Neural crest cell (in vitro differentiated cells): ENCODE data around the gene ACTL8. TPM values are rescaled to one million over a fixed set of nuclear protein-coding genes. Genes with fewer than 3 reads are reported as not detected.

ENCODE experiments used
- DNase-seq: peaks from one replicate; pipeline ENCODE4 v3.0.0; 2021; ENCODE audit warnings: low read depth, mixed read lengths, low spot score
- H3K27ac Mint-ChIP-seq: one replicate; pipeline ENCODE4 v1.8.0; 2021; ENCODE audit warnings: mild to moderate bottlenecking, mixed read lengths; ENCODE audit not compliant: unreplicated experiment
- H3K27me3 Mint-ChIP-seq: 2 replicates; pipeline ENCODE4 v1.8.0; 2021; ENCODE audit warnings: low read depth, mild to moderate bottlenecking, mixed read lengths
- H3K36me3 Mint-ChIP-seq: 2 replicates; pipeline ENCODE4 v1.8.0; 2021; ENCODE audit warnings: low read depth, mild to moderate bottlenecking, mixed read lengths
- H3K4me1 Mint-ChIP-seq: 2 replicates; pipeline ENCODE4 v1.8.0; 2021; ENCODE audit warnings: mixed read lengths
- H3K4me3 Mint-ChIP-seq: one replicate; pipeline ENCODE4 v1.8.0; 2021; ENCODE audit warnings: mild to moderate bottlenecking, mixed read lengths
- H3K9me3 Mint-ChIP-seq: 2 replicates; pipeline ENCODE4 v1.8.0; 2021; ENCODE audit warnings: mixed read lengths
- total RNA-seq: library from RNA; stranded (reverse); gene quantifications from 2 replicates; pipeline ENCODE4 v1.2.1, GENCODE V29; 2021
- TF ChIP-seq, protein P1 (sequence below): fragments of 200-600 bp; sonication (generic); conservative IDR thresholded peaks from 2 replicates; pipeline ENCODE4 v1.5.0; 2021; ENCODE audit warnings: antibody characterized with exemption, mild to moderate bottlenecking

The ACTL8 gene
- total RNA-seq, 1 donor from 2014 or later: not detected

DNA sequence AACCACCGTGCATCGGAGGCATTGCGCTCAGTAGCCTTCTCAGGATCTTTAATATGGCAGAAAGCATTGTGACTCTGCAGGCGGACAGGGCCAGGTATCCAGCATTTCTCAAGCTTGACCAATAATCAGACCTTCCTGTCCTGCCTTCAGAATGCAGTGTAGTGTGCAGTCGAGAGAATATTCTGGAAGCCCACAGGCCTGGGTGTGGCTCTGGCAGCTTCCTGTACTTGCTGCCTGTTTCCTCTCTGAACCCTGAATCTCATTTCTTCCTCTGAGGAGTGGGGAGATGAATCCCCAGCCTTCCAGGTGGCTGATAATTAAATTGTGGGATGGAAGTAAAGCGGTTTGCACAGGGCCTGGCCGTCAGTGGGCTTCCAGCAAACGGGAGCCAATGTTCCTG, 42.3 kb downstream of the ACTL8 start:
- Mint-ChIP-seq H3K36me3 (no peaks in the 10 kb centered on the region), H3K4me1 (no peaks in the 10 kb centered on the region), H3K27me3 (peaks cover 53% of the 10 kb centered on the region), H3K4me3 (no peak overlapping the region), H3K9me3 (no peaks in the 10 kb centered on the region), H3K27ac (no peak overlapping the region)
- DNase-seq: no peak
- TF ChIP-seq, protein P1, sequence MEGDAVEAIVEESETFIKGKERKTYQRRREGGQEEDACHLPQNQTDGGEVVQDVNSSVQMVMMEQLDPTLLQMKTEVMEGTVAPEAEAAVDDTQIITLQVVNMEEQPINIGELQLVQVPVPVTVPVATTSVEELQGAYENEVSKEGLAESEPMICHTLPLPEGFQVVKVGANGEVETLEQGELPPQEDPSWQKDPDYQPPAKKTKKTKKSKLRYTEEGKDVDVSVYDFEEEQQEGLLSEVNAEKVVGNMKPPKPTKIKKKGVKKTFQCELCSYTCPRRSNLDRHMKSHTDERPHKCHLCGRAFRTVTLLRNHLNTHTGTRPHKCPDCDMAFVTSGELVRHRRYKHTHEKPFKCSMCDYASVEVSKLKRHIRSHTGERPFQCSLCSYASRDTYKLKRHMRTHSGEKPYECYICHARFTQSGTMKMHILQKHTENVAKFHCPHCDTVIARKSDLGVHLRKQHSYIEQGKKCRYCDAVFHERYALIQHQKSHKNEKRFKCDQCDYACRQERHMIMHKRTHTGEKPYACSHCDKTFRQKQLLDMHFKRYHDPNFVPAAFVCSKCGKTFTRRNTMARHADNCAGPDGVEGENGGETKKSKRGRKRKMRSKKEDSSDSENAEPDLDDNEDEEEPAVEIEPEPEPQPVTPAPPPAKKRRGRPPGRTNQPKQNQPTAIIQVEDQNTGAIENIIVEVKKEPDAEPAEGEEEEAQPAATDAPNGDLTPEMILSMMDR: no peak

DNA sequence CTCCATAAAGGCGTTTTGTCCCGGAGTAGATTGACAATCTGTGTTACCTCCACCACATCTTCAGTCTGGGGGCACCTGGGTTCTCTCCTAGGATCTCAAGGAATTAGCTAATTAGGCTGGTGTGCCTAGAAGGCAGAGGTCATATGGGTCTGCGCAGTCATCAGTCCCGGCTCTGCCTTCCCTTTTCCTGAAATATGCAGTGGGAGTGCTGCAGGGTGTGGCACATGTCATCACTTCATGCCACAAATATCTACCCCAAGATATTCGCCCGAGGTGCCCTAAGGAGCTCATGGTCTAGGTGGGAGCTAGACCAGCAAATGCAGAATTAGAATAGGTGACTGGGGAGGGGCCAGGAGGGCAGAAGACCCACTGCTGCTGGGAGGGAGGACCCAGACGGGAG, 42.9 kb downstream of the ACTL8 start:
- peaks cover 50% of the 10 kb centered on the region for H3K27me3 Mint-ChIP-seq
- no peaks in the 10 kb centered on the region for H3K9me3 Mint-ChIP-seq

DNA sequence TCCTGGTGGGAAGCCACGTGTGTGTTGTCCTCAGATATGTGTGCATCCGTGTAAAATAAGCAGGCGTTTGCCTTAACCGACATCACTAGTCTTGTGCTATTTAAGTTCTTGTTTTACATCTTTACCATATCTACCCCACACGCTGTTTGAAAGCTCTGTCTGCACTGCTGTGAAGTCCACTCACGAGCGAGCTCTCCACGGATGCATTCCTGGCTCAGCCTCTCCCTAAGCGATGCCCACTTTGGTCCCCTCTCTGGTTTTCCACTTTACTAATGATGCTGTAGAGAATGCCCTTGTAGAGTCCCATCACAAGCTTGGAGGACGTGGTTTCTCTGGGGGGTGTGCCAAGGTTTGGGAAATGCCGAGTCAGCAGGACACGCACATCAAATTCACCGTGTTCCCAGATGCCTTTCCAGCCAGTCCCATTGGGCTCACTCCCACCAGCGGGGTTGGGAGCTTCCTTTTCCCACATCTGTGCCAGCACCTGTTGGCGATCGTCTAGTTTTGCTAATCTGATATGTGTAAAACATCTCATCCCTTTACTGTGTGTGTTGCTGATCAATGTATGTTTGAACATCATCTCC, 43.8 kb downstream of the ACTL8 start:
- no peak overlapping the region for H3K4me3 Mint-ChIP-seq
- DNase-seq: no peak
- TF ChIP-seq, protein P1: no peak
- no peak overlapping the region for H3K27ac Mint-ChIP-seq
- no peaks in the 10 kb centered on the region for H3K36me3 Mint-ChIP-seq
- peaks cover 43% of the 10 kb centered on the region for H3K27me3 Mint-ChIP-seq
- H3K9me3 Mint-ChIP-seq: no peaks in the 10 kb centered on the region
- H3K4me1 Mint-ChIP-seq: no peaks in the 10 kb centered on the region

More for the DNA sequence above, 42.9 kb downstream of the ACTL8 start:
- Mint-ChIP-seq H3K36me3 (no peaks in the 10 kb centered on the region), H3K4me1 (no peaks in the 10 kb centered on the region), H3K27ac (no peak overlapping the region), H3K4me3 (no peak overlapping the region)
- TF ChIP-seq, protein P1: no peak
- DNase-seq: no peak

DNA sequence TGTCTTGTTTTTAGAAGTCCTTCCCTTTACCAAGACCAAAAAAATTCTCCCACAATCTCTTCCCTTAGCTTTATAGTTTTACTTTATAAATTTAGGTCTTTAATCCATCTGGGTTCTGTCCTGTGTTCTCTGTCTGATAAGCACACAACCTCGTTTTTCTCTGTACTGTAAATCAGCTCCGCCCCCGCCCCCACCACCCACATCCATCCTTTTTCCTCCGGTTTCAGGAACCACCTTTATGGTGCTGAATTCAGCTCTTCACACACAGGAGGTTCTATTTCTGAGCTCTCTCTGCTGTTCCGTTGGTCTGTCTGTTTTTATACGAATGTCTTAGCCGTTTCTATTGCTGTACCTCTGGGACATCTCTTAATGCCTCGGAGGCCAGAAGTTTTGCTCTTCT, 44.5 kb downstream of the ACTL8 start:
- TF ChIP-seq, protein P1: no peak
- H3K4me1 Mint-ChIP-seq: no peaks in the 10 kb centered on the region
- H3K27me3 Mint-ChIP-seq: peaks cover 40% of the 10 kb centered on the region
- H3K27ac Mint-ChIP-seq: no peak overlapping the region
- no peak for DNase-seq
- no peaks in the 10 kb centered on the region for H3K36me3 Mint-ChIP-seq
- H3K4me3 Mint-ChIP-seq: no peak overlapping the region
- no peaks in the 10 kb centered on the region for H3K9me3 Mint-ChIP-seq

DNA sequence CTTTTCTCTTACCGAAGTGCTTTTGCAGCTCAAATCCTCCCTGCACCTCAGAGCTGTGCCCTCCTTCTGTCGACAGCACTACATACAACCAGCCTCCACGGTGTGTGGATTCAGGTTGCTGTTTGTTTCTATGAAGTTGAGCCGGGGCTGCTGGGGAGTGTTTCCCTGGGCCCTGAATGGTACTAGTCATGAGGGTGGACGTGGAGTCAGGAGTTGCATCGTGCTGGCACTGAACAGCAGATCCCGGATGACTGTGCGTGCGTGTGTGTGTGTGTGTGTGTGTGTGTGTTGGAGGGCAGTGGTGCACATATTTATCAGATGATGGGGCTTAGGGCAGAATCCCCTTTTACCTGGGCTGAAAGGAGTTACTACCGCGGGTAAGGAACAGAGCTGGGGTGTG, 47.0 kb downstream of the ACTL8 start:
- Mint-ChIP-seq H3K36me3 (no peaks in the 10 kb centered on the region), H3K9me3 (no peaks in the 10 kb centered on the region)
- TF ChIP-seq, protein P1: no peak

DNA sequence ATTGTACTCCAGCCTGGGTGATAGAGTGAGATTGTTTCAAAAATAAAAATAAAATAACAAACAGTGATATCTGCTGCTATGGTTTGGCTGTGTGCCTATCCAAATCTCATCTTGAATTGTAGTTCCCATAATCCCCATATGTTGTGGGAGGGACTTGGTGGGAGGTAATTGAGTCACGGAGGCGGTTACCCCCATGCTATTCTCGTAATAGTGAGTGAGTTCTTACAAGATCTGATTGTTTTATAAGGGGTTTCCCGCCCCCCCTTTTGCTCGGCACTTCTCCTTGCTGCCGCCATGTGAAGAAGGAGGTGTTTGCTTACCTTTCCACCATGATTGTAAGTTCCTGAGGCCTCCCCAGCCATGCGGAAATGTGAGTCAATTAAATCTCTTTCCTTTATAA, 47.8 kb downstream of the ACTL8 start:
- H3K27ac Mint-ChIP-seq: no peak overlapping the region
- TF ChIP-seq, protein P1: no peak
- peaks cover 34% of the 10 kb centered on the region for H3K27me3 Mint-ChIP-seq
- no peaks in the 10 kb centered on the region for H3K4me1 Mint-ChIP-seq
- no peaks in the 10 kb centered on the region for H3K9me3 Mint-ChIP-seq
- no peaks in the 10 kb centered on the region for H3K36me3 Mint-ChIP-seq
- DNase-seq: no peak
- H3K4me3 Mint-ChIP-seq: no peak overlapping the region

More for the DNA sequence above, 47.0 kb downstream of the ACTL8 start:
- H3K4me3 Mint-ChIP-seq: no peak overlapping the region
- H3K27ac Mint-ChIP-seq: no peak overlapping the region
- peaks cover 40% of the 10 kb centered on the region for H3K27me3 Mint-ChIP-seq
- no peak for DNase-seq
- no peaks in the 10 kb centered on the region for H3K4me1 Mint-ChIP-seq
